ENCODE measurements around the gene AP1G1. TPM values are rescaled to one million over a fixed set of nuclear protein-coding genes. Genes with fewer than 3 reads are reported as not detected.

AP1G1 gene
- polyA plus RNA-seq, 1 donor (not counting 4 experiments of a cell fraction or from before 2014, with no cell fraction given): 62.5 TPM

DNA sequence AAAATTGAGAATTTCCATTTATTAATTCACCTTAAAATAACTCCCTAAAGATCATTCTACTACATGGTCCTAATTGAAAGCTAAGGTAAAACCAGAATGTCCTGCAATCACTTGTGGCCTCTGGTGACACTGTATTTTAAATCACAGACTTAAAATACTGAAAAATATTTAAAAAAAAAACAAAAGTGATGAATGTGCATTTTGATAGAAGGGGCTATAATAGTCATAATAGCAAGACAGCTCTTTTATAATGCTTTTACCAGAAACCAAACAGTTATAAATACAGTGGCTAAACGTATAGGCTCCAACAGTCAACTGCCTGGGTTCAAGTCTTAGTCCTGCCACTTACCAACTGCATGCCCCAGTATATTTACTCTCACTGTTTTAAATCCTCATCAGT, 105.3 kb downstream of the AP1G1 start:
- Histone ChIP-seq H3K4me1 (ENCODE audit: control insufficient read depth, extremely low read depth, insufficient read depth, low read length) (peaks cover 8% of the 10 kb centered on the region), H4K20me1 (ENCODE audit: control insufficient read depth, extremely low read depth, insufficient read depth, low read length) (no peaks in the 10 kb centered on the region), H3K79me2 (ENCODE audit: control insufficient read depth, insufficient read depth, low read length) (peaks cover 11% of the 10 kb centered on the region), H2AFZ (ENCODE audit: control insufficient read depth, low read length) (no peak overlapping the region), H3K9ac (ENCODE audit: control insufficient read depth, extremely low read depth, insufficient read depth, low read length) (no peak overlapping the region), H3K27me3 (ENCODE audit: control insufficient read depth, extremely low read depth, insufficient read depth, low read length) (no peaks in the 10 kb centered on the region), H3K27ac (ENCODE audit: control insufficient read depth, insufficient read depth, low read length) (no peak overlapping the region), H3K4me3 (ENCODE audit: control insufficient read depth in 2 of 3, extremely low read depth in 1 of 3, insufficient read depth in 2 of 3, low read depth in 1 of 3, low read length in 3 of 3) (no peak overlapping the region), H3K9me1 (ENCODE audit: control insufficient read depth, extremely low read depth, insufficient read depth, low read length) (no peaks in the 10 kb centered on the region), H3K9me3 (ENCODE audit: control insufficient read depth, low read depth, low read length) (no peaks in the 10 kb centered on the region), H3K4me2 (ENCODE audit: control insufficient read depth, extremely low read depth, insufficient read depth, low read depth, low read length) (no peak overlapping the region), H3K36me3 (ENCODE audit: control insufficient read depth in 2 of 2, extremely low read depth in 1 of 2, insufficient read depth in 2 of 2, low read length in 2 of 2) (peaks cover 4 to 8% of the 10 kb centered on the region in 2 experiments)
- dilution Hi-C loops (cut with MboI; ENCODE audit: extremely low pct_ligation_motif_present, low sequenced_read_pairs): no loop called here
- no peak for TF ChIP-seq EZH2 (IDR thresholded peaks at IDR 0.05; ENCODE audit: low read length)
- TF ChIP-seq CTCF (optimal IDR thresholded peaks at IDR 0.05 in 1 of 3, IDR thresholded peaks at IDR 0.05 in 1 of 3, conservative IDR thresholded peaks at IDR 0.05 in 1 of 3; ENCODE audit: extremely low read depth in 1 of 3, insufficient read depth in 2 of 3, low read length in 3 of 3): no peak
- no peak for FAIRE-seq
- DNase-seq (ENCODE audit: low read depth, low spot score): no peak

GRCh38 chr16:71700831-71701230, 107.8 kb downstream of the AP1G1 start:
- Histone ChIP-seq H3K4me1 (ENCODE audit: control insufficient read depth, extremely low read depth, insufficient read depth, low read length) (no peaks in the 10 kb centered on the region), H3K4me3 (ENCODE audit: control insufficient read depth in 2 of 3, extremely low read depth in 1 of 3, insufficient read depth in 2 of 3, low read depth in 1 of 3, low read length in 3 of 3) (no peak overlapping the region), H3K9me3 (ENCODE audit: control insufficient read depth, low read depth, low read length) (no peaks in the 10 kb centered on the region), H3K79me2 (ENCODE audit: control insufficient read depth, insufficient read depth, low read length) (peaks cover 4% of the 10 kb centered on the region), H3K4me2 (ENCODE audit: control insufficient read depth, extremely low read depth, insufficient read depth, low read depth, low read length) (no peak overlapping the region), H3K27me3 (ENCODE audit: control insufficient read depth, extremely low read depth, insufficient read depth, low read length) (no peaks in the 10 kb centered on the region), H3K9ac (ENCODE audit: control insufficient read depth, extremely low read depth, insufficient read depth, low read length) (no peak overlapping the region), H3K27ac (ENCODE audit: control insufficient read depth, insufficient read depth, low read length) (no peak overlapping the region), H3K9me1 (ENCODE audit: control insufficient read depth, extremely low read depth, insufficient read depth, low read length) (no peaks in the 10 kb centered on the region), H3K36me3 (ENCODE audit: control insufficient read depth in 2 of 2, extremely low read depth in 1 of 2, insufficient read depth in 2 of 2, low read length in 2 of 2) (peaks cover 4 to 9% of the 10 kb centered on the region in 2 experiments), H2AFZ (ENCODE audit: control insufficient read depth, low read length) (no peak overlapping the region), H4K20me1 (ENCODE audit: control insufficient read depth, extremely low read depth, insufficient read depth, low read length) (no peaks in the 10 kb centered on the region)
- no peak for FAIRE-seq
- TF ChIP-seq CTCF (optimal IDR thresholded peaks at IDR 0.05 in 1 of 3, IDR thresholded peaks at IDR 0.05 in 1 of 3, conservative IDR thresholded peaks at IDR 0.05 in 1 of 3; ENCODE audit: extremely low read depth in 1 of 3, insufficient read depth in 2 of 3, low read length in 3 of 3) (no peak), EZH2 (IDR thresholded peaks at IDR 0.05; ENCODE audit: low read length) (no peak)
- no peak for DNase-seq (ENCODE audit: low read depth, low spot score)
- dilution Hi-C loops (cut with MboI; ENCODE audit: extremely low pct_ligation_motif_present, low sequenced_read_pairs): no loop called here

Measured in keratinocyte (primary cell).